GM13977 (cell line): Measurements from ENCODE around the gene GNA12.

ENCODE experiments used
- DNase-seq: peaks from one replicate; pipeline ENCODE4 v3.0.0; 2012; ENCODE audit warnings: low spot score
- in situ Hi-C: fragments of 300-500 bp; cut with MboI; formaldehyde crosslinking; loops from one replicate; pipeline ENCODE4 v1.12.0; 2022; ENCODE audit warnings: low sequenced_read_pairs, low pct_unique_long_range_greater_than_20kb, mixed read lengths, inconsistent platforms; ENCODE audit not compliant: unreplicated experiment
- TF ChIP-seq, protein P1 (sequence below): IDR thresholded peaks from 2 replicates; pipeline ENCODE4 v1.5.1; 2012; ENCODE audit warnings: mild to moderate bottlenecking, control low read depth; ENCODE audit not compliant: insufficient read depth; ENCODE audit errors: extremely low read depth, missing control alignments

Gene GNA12

DNA sequence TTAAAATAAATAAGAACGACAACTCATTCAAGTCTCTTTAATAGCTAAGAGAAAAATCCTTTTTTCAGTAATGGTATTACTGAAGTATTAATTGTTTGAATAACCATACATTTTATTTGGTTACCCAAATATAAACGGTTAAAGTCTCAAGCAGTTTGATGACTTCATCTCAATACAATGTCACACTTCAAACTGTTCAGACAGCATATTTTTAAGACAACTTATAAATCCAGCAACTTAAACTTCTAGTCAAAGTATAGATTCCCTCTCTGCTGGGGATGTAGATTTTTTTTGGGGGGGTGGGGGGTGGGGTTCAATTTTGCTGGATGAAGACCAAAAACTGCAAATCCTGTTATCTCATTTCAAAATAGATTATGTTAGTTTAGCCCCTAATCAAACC, 42.0 kb downstream of the GNA12 start:
- in situ Hi-C loops = no loop called here
- TF ChIP-seq, protein P1, sequence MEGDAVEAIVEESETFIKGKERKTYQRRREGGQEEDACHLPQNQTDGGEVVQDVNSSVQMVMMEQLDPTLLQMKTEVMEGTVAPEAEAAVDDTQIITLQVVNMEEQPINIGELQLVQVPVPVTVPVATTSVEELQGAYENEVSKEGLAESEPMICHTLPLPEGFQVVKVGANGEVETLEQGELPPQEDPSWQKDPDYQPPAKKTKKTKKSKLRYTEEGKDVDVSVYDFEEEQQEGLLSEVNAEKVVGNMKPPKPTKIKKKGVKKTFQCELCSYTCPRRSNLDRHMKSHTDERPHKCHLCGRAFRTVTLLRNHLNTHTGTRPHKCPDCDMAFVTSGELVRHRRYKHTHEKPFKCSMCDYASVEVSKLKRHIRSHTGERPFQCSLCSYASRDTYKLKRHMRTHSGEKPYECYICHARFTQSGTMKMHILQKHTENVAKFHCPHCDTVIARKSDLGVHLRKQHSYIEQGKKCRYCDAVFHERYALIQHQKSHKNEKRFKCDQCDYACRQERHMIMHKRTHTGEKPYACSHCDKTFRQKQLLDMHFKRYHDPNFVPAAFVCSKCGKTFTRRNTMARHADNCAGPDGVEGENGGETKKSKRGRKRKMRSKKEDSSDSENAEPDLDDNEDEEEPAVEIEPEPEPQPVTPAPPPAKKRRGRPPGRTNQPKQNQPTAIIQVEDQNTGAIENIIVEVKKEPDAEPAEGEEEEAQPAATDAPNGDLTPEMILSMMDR = no peak
- no peak for DNase-seq

DNA sequence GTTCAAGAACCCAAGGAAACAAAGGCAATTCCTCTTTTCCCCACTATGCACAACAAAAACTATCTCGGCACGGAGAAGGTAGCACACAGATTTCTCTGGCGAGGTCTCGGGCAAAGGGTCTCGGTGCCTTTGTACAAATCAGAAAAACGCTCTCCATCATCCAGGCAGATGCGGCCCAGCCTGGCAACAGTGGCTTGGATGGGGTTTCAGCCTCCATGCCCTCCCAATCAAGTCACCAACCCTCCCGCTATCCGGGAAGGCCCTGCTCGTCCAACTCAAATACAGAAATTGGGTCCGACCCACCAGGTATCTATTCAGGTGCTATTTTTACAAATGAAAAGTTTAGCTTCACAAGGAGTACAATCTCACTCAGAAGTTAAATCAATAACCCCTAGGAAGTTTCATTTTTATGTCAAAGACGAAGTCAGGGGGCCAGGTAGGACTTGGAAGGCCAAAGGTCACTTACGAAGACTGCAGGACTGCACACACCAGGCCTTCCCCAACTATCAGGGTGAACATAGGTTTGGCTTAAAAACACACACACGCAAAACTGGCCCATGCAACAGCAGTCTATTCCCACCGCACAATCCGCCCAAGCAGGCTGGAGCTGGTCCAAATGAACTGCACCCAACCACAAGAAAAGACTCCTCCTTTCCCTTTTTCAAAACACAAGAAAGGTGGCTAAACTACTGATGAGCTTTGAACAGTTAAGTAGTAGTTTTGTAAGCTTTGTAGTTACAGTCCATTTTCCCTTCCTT, 43.0 kb downstream of the GNA12 start:
- in situ Hi-C loops = no loop called here
- DNase-seq = no peak
- TF ChIP-seq, protein P1 = no peak

DNA sequence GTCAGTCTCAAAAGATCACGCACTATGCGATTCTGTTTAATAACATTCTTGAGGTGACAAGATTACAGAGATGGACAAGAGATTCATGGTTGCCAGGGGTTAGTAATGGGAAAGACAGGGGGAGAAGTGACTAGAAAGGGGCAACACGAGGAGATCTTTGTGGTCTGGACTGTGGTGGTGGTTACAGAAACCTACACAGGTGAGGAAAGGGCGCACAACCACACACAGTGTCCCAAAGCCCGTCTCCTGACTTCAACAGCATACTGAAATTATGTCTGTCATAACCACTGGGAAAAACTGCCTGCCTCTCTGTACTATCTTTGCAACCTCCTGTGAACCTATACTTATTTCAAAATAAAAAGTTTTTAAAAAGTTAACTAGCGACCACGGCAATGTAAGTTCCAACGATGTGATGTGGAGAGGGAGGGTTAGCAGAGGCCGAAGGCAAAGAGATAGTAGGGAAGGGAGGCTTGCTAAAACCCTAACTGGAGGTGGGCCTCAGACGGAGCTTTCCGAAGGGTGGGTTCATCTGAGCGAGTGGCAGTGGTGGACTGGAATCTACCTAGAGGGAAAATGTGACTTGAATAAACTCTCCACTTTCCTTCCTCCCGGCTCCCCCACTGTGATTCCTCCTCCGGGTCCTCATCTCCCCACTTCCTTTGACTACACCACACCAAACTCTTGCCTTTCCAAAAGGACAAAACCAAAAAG, 43.7 kb downstream of the GNA12 start:
- in situ Hi-C loops = no loop called here
- TF ChIP-seq, protein P1 = no peak
- no peak for DNase-seq

DNA sequence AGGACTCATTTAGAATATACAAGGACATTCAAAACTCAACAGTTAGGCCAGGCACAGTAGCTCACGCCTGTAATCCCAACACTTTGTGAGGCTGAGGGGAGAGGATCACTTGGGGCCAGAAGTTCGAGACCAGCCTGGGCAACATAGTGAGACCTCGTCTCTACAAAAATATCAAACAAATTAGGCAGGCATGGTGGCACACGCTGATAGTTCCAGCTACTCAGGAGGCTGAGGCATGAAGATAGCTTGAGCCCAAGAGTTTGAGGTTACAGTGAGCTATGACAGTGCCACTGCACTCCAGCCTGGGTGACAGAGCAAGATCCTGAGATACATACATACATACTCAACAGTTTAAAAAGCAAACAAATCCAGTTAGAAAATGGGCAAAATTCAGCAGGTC, 44.9 kb downstream of the GNA12 start:
- in situ Hi-C loops = no loop called here
- TF ChIP-seq, protein P1 = no peak
- no peak for DNase-seq

DNA sequence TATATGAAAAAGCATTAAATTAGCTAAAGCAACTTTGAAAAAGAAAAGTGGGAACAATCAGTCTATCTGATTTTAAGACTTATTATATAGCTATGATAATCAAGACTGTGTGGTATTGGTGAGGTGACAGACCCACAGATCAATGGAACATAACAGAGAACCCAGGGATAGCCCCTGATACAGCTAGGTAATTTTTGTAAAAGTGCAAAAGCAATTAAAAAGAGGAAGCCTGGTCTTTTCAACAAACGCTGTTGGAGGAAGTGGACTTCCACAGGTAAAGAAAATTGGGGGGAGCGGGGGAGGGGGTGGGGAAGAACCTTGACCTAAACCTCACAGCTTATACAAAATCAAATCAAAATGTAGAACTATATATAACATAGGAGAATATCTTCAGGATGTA, 45.4 kb downstream of the GNA12 start:
- DNase-seq = no peak
- TF ChIP-seq, protein P1 = no peak
- in situ Hi-C loops = no loop called here

DNA sequence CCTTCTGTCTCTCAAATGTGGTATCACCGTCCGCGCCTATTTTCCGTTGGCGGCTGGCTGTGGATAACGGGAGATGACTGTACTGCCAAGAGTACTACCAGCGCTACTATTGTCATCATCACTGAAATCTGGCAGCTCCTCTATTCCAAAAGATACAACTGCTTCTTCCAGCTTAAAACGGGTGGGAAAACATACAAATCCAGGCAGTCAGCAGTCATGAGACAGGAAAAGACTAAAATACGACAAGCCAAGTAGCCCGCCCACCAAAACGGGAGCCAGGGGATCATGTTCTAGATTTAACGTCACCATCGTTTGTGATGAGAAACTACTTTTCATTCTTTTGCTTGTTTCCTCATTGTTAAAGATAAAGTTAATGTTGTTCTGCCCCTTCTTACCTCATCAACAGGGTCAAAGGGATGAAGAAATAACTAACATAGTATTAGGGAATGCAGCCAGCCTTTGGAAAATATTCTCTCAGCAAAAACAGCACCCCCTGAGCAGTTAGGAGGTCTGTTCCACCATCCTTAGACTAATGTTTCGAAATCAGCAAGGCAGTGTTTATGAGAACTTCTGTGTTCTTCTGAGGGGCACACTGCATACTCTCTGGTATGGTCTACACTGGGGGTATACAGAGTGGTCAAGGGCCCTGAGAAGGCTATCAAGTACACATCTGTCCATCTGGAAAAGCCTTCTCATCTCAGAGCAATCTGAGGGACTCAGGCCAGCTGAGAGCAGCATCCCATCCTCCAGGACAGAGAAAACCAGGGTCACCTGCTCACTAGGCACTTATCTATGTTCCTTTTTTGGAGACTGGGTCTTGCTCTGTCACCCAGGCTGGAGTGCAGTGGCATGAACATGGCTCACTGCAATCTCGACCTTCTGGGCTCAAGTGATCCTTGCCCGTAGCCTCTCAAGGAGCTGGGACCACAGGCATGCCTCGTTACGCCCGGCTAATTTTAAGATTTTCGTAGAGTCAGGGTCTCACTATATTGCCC, 47.5 kb downstream of the GNA12 start:
- DNase-seq = no peak
- in situ Hi-C loops = no loop called here
- TF ChIP-seq, protein P1 = no peak
